Adrenal gland (tissue), 12 donors: ENCODE results near the gene LBX1. TPM values are rescaled to one million over a fixed set of nuclear protein-coding genes. Genes with fewer than 3 reads are reported as not detected.
"Not testable (repeated sequence)": the region's sequence is repeated elsewhere in the genome, so short reads cannot be mapped to it uniquely, and the experiment has no call there.

Experiments used
- DNase-seq, 7 donors: peaks; one replicate each; pipeline ENCODE4 v3.0.0-alpha.2; 2019 to 2020
- H3K27ac ChIP-seq, 5 donors: fragments of 200-600 bp; sonication (generic) in 4 of 5; 1 replicate in 3 of 5; 2 replicates in 2 of 5; pipeline versions ENCODE4 v1.5.1 to v1.8.0; 2016 to 2020; ENCODE audit warnings: mild to moderate bottlenecking in 1 of 5
- H3K27me3 ChIP-seq: fragments of 200-600 bp; 2 replicates; pipeline ENCODE4 v1.8.0; 2021
- H3K36me3 ChIP-seq, 2 donors: fragments of 200-600 bp; replicated peaks in 1 of 2; 1 replicate in 1 of 2; 2 replicates in 1 of 2; pipeline versions ENCODE4 v1.5.1 to v1.8.0; 2018 to 2022
- H3K4me1 ChIP-seq, 2 donors: fragments of 200-600 bp; replicated peaks in 1 of 2; 1 replicate in 1 of 2; 2 replicates in 1 of 2; pipeline versions ENCODE4 v1.5.1 to v1.8.0; 2018 to 2021
- H3K4me3 ChIP-seq, 4 donors: fragments of 200-600 bp; sonication (generic) in 3 of 4; one replicate each; pipeline ENCODE4 v1.5.1; 2016 to 2018
- H3K9me3 ChIP-seq, 3 donors: fragments of 200-600 bp; sonication (generic) in 1 of 3; replicated peaks in 1 of 3; 1 replicate in 2 of 3; 2 replicates in 1 of 3; pipeline versions ENCODE4 v1.5.1 to v1.8.0; 2016 to 2021
- POLR2A ChIP-seq, 2 donors: fragments of 450-650 bp; IDR thresholded peaks; one replicate each; pipeline ENCODE4 v1.6.1; 2017; ENCODE audit warnings: antibody characterized with exemption in 2 of 2, mild to moderate bottlenecking in 2 of 2, moderate library complexity in 1 of 2
- WGBS, 4 donors: extraction: QIAGEN DNeasy Blood & Tissue Kit in 2 of 4; methylation state at CpG; one replicate each; pipeline versions ENCODE4 v1.1.5 to v1.1.7; 2013 to 2017; 5-methylcytosine and 5-hydroxymethylcytosine counted together
- intact Hi-C, 2 donors: fragments of 100-400 bp; cut with DNase I; formaldehyde crosslinking; loops; one replicate each; pipeline versions ENCODE4 v1.14.1 to v1.15.0; 2022 to 2023
- polyA plus RNA-seq, 3 donors: library from polyadenylated mRNA; stranded (reverse); fragments of 200-250 nt in 2 of 3; fragments of 350-450 nt in 1 of 3; fragmentation: Illumina TruSeq in 1 of 3; extraction: RNeasy Lipid Tissue Mini Kit (QIAGEN cat#74804) in 1 of 3; gene quantifications; one replicate each; pipeline ENCODE4 v1.2.3, GENCODE V29; 2013 to 2014
- total RNA-seq, 9 donors: library from RNA; depleted of rRNA in 4 of 9; stranded (reverse); fragments of >200 nt in 4 of 9; fragments of 120-200 nt in 1 of 9; fragmentation: NEBNext Ultra II Directional in 1 of 9; extraction: Animal tissue kit (Norgen Biotek cat#: 25700) in 1 of 9; gene quantifications; one replicate each; pipeline versions ENCODE4 v1.1.0 to v1.2.4, GENCODE V29; 2013 to 2023
- TF ChIP-seq, protein P1 (sequence below), 6 experiments: fragments of 450-650 bp in 4 of 6; fragments of 200-600 bp in 2 of 6; sonication (generic) in 1 of 6; IDR thresholded peaks; 1 replicate in 5 of 6; 2 replicates in 1 of 6; pipeline versions ENCODE4 v1.5.1 to v1.8.0; 2016 to 2021; ENCODE audit warnings: antibody characterized with exemption in 6 of 6, mild to moderate bottlenecking in 2 of 6, moderate library complexity in 1 of 6
- donor health status: healthy with polysubstance abuse.
- donor health status: Bipolar disorder and iron deficiency.
- donor health status: DM: yes; HTN: yes; CAD: no.
- donor health status: DM: no; HTN: no; CAD: no.
- donor health status: DM: no; HTN: no; CAD: no.
- donor health status: DM: yes; HTN: yes; CAD: no.

The LBX1 gene
- total and polyA plus RNA-seq, 12 donors, result 0.14 TPM; not detected in 11

DNA sequence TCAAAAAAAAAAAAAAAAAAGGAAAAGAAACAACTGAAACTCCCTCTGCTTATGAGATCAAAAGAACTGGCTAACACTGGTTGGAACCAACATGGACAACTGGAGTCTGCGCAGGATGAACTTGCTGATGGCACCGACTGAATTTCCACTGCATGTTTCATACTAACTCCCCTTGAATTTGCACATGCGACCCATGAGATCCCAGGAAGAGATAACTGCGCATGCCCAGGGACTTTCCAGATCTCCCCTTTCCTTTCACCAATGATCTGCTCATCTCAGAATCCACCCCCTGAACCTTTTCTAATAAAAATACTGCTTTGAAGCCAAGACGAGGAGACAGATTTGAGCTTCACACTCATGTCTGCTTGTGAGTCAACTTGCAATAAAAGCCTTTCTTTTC is 20.7 kb downstream of the LBX1 start:
- intact Hi-C loops, result no loop called here
- WGBS, 4 donors, result 63 to 73% (median 66%) methylated on average over 5 of the region's 5 CpGs
- no peak for DNase-seq

DNA sequence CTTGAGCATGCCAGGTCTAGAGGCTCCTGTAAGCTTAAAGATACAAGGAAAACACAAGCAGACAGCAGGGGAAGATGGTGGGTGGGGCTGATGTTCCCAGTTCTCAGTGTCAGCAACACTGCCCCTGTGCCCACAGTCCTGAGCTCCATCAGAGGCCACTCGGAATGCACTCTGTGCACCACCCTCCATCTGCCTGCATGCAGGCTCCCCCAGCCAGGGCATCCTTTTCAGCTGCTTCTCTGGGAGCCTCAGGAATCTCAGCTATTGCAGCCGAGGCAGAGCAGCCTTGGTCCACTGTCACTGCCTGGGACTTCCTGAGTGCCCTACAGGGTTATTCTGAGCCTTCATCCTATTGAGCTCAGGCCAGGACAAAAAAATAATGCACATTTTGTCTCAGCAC is 22.2 kb downstream of the LBX1 start:
- TF ChIP-seq, protein P1, sequence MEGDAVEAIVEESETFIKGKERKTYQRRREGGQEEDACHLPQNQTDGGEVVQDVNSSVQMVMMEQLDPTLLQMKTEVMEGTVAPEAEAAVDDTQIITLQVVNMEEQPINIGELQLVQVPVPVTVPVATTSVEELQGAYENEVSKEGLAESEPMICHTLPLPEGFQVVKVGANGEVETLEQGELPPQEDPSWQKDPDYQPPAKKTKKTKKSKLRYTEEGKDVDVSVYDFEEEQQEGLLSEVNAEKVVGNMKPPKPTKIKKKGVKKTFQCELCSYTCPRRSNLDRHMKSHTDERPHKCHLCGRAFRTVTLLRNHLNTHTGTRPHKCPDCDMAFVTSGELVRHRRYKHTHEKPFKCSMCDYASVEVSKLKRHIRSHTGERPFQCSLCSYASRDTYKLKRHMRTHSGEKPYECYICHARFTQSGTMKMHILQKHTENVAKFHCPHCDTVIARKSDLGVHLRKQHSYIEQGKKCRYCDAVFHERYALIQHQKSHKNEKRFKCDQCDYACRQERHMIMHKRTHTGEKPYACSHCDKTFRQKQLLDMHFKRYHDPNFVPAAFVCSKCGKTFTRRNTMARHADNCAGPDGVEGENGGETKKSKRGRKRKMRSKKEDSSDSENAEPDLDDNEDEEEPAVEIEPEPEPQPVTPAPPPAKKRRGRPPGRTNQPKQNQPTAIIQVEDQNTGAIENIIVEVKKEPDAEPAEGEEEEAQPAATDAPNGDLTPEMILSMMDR (IDR thresholded peaks at IDR 0.05), result no peak
- no peak for TF ChIP-seq POLR2A (IDR thresholded peaks at IDR 0.05)
- no peak overlapping the region for H3K27ac ChIP-seq
- H3K27me3 ChIP-seq, result peaks cover 31% of the 10 kb centered on the region
- H3K9me3 ChIP-seq, result no peaks in the 10 kb centered on the region
- 25 to 53% (median 31%) methylated on average over 2 of the region's 2 CpGs for WGBS, 4 donors
- H3K4me3 ChIP-seq, result no peak overlapping the region
- H3K4me1 ChIP-seq, result no peaks in the 10 kb centered on the region
- H3K36me3 ChIP-seq, result no peaks in the 10 kb centered on the region
- DNase-seq, result no peak
- intact Hi-C loops, result no loop called here

More for the DNA sequence above, 20.7 kb downstream of the LBX1 start:
- H3K27me3 ChIP-seq, result peaks cover 37% of the 10 kb centered on the region
- TF ChIP-seq POLR2A (IDR thresholded peaks at IDR 0.05), result no peak
- TF ChIP-seq, protein P1 (IDR thresholded peaks at IDR 0.05), result no peak
- no peaks in the 10 kb centered on the region for H3K9me3 ChIP-seq
- no peak overlapping the region for H3K27ac ChIP-seq
- no peaks in the 10 kb centered on the region for H3K36me3 ChIP-seq
- H3K4me3 ChIP-seq, result no peak overlapping the region
- H3K4me1 ChIP-seq, result no peaks in the 10 kb centered on the region

DNA sequence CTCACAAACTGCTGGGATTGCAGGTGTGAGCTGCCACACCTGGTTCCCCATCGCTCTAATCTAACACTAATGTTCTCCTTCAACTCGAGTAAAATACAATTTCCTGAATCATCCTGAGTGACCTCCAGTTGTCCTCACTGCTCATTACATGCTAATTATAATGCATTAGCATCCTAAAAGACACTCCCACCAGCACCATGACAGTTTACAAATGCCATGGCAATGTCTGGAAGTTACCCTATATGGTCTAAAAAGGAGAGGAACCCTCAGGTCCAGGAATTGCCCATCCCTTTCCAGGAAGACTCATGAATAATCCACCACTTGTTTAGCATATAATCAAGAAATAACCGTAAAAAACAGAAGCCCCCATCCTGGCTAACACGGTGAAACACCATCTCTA is 26.6 kb downstream of the LBX1 start:
- H3K9me3 ChIP-seq, DNase-seq, H3K36me3 ChIP-seq, H3K4me3 ChIP-seq, H3K27ac ChIP-seq, intact Hi-C loops, H3K4me1 ChIP-seq: not testable (repeated sequence)
- 53 to 74% (median 67%) methylated on average over 4 of the region's 4 CpGs for WGBS, 4 donors
- H3K27me3 ChIP-seq, result peaks cover 32% of the 10 kb centered on the region

DNA sequence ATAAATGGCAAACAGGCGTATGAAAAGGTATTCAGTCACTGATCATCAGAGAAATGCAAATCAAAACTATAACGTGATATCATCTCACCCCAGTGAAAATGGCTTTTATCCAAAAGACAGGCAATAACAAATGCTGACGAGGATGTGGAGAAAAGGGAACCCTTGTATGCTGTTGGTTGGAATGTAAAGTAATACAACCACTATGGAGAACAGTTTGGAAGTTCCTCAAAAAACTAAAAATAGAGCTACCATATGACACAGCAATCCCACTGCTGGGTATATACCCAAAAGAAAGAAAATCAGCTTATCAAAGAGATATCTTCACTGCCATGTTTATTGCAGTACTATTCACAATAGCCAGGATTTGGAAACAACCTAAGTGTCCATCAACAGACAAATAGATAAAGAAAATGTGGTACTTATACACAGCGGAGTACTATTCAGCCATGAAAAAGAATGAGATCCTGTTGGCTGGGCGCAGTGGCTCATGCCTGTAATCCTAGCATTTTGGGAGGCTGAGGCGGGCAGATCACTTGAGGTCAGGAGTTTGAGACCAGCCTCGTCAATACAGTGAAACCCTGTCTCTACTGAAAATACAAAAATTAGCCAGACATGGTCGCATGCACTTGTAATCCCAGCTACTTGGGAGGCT is 30.8 kb downstream of the LBX1 start:
- H3K27me3 ChIP-seq, H3K9me3 ChIP-seq, H3K4me1 ChIP-seq, intact Hi-C loops, H3K27ac ChIP-seq, H3K4me3 ChIP-seq, DNase-seq, H3K36me3 ChIP-seq: not testable (repeated sequence)
- whole genome bisulfite sequencing, 4 donors, result 71 to 81% (median 80%) methylated on average over 8 of the region's 8 CpGs

DNA sequence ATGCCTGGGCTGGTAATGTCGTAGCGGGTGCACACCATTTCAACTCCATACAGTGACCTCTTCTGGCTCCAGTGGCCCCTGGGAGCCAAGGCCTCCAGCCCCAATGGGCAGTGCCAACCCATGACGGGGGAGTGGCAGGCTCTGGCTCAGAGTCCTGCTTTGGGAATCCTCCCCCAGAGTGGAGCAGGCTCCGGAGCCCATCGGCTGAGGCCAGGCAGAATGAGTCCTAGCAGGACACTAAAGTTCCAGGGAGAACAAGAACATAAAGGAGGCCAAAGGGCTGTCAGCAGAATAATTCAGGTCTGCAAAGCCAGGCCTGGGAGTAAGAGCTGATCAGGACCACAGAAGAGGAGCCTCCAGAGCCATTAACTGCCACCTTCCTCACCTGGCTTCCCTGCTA is 33.3 kb downstream of the LBX1 start:
- no peak overlapping the region for H3K4me3 ChIP-seq
- WGBS, 4 donors, result 88 to 100% (median 91%) methylated on average over 1 to 5 of the region's 5 CpGs
- H3K9me3 ChIP-seq, result no peaks in the 10 kb centered on the region
- no peak overlapping the region for H3K27ac ChIP-seq
- no peaks in the 10 kb centered on the region for H3K4me1 ChIP-seq
- TF ChIP-seq, protein P1 (IDR thresholded peaks at IDR 0.05), result no peak
- no peak for TF ChIP-seq POLR2A (IDR thresholded peaks at IDR 0.05)
- no peaks in the 10 kb centered on the region for H3K36me3 ChIP-seq
- DNase-seq, result no peak
- H3K27me3 ChIP-seq, result peaks cover 4% of the 10 kb centered on the region
- intact Hi-C loops, result no loop called here
